ENCODE results near the gene ZNF266.
A peak's percentile ranks its signal among the peaks of the same experiment; 100 is the strongest.

Gene ZNF266

GRCh38 chr19:9370738-9371619, 64.4 kb downstream of the ZNF266 start:
- no peak for ATAC-seq

GRCh38 chr19:9362905-9363304, 72.5 kb downstream of the ZNF266 start, which contains the start of gene ZNF177:
Gene ZNF177 (plus strand): TSS chr19:9363013. CDS start chr19:9378312, 15,299 bp downstream.
- TF ChIP-seq ZFP3 (CRISPR knock-in tag; IDR thresholded peaks at IDR 0.05) = no peak
- ATAC-seq = peak; percentile 90

More at GRCh38 chr19:9370738-9371619, 64.4 kb downstream of the ZNF266 start:
- no peak for TF ChIP-seq GLIS3 (CRISPR knock-in tag; IDR thresholded peaks at IDR 0.05)
- no peak for TF ChIP-seq RARB (CRISPR knock-in tag; IDR thresholded peaks at IDR 0.05)
- TF ChIP-seq ZNF565 (CRISPR knock-in tag; conservative IDR thresholded peaks at IDR 0.05; ENCODE audit: low read depth) = no peak
- no peak for TF ChIP-seq ZFP3 (CRISPR knock-in tag; IDR thresholded peaks at IDR 0.05)
- TF ChIP-seq ZFP30 (CRISPR knock-in tag; IDR thresholded peaks at IDR 0.05) = no peak
